ENCODE data around the gene MFAP4.

DNA sequence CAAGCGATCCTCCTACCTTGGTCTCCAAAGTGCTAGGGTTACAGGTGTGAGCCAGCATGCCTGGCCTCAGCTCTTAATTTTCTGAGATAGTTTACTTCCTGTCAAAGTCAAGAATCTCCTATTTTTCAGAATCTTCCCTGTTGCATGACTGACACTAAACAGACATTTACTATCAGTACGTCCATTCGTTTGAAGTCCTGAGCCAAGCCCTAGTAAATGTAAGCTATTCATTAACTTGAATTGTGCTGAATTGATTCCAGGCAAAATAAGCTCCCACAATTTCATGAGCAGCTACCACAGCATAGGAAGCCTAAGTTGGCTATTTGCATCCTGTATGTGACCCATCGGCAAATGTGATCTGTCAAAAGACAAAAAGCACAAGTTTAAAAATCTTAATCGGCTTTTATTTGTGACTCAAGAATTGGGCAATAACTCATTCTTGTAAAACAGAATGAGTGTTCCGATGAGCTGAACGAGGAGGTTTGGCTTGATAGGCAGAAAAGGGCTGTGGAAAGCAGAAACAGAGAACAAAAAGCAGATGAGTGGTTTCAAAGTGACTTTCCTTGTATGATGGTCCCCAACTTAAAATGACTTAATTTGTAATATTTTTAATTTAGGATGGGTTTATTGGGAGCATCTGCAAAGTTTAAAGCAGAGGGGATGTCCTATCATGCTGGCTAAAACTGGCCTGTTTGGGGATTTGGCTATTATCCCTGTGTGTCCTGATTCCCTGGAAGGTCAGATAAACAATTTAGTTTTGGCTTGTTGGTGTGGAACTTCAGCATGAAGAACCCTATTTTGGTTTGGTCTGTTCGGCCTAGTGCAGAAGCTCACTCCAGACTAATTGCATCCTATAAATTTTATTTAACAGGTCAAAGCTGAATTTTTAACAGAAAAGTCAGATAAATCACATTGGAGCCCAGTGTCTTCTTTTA is 38.2 kb upstream of the MFAP4 start:
- TF ChIP-seq, protein P1, sequence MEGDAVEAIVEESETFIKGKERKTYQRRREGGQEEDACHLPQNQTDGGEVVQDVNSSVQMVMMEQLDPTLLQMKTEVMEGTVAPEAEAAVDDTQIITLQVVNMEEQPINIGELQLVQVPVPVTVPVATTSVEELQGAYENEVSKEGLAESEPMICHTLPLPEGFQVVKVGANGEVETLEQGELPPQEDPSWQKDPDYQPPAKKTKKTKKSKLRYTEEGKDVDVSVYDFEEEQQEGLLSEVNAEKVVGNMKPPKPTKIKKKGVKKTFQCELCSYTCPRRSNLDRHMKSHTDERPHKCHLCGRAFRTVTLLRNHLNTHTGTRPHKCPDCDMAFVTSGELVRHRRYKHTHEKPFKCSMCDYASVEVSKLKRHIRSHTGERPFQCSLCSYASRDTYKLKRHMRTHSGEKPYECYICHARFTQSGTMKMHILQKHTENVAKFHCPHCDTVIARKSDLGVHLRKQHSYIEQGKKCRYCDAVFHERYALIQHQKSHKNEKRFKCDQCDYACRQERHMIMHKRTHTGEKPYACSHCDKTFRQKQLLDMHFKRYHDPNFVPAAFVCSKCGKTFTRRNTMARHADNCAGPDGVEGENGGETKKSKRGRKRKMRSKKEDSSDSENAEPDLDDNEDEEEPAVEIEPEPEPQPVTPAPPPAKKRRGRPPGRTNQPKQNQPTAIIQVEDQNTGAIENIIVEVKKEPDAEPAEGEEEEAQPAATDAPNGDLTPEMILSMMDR (IDR thresholded peaks at IDR 0.05; ENCODE audit: low read length), result no peak
- TF ChIP-seq EZH2 (optimal IDR thresholded peaks at IDR 0.05; ENCODE audit: low read depth, low read length) (no peak), EZH2phosphoT487 (IDR thresholded peaks at IDR 0.05; ENCODE audit: low read length) (no peak)
